ENCODE results near the gene RCAN2. TPM values are rescaled to one million over a fixed set of nuclear protein-coding genes. Genes with fewer than 3 reads are reported as not detected.

The RCAN2 gene
- total and polyA plus RNA-seq, 9 of the 15 experiments (the other 6 are each of a cell fraction or from before 2014, with no cell fraction given): 0.04 TPM; not detected in 8

DNA sequence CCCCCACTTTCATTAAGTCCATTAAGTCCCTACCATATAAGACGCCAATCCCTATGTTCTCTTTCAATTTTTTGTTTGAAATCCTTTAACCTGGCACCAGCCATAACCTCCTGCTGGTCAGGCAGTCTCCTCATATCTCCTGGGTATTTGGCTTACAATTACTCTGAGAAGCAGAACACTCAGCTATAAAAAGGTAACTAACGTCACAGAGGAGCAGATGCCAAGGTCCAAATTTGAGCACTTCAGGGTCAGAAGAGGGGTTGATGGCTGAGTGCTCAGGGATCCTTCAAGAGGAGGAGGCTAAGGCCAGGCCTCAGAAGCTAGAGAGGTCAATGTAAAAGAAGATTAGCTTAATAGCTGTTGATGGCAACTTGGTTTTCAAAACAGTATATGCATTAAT is 22.3 kb upstream of the RCAN2 start:
- H4K20me1 ChIP-seq (replicated peaks; ENCODE audit: control insufficient read depth, insufficient read depth, low read length): no peaks in the 10 kb centered on the region
- intact Hi-C loops (cut with micrococcal nuclease): no loop called here
- WGBS (ENCODE audit: insufficient coverage, low coverage, missing lambda C conversion rate): 0% methylated on average over 2 of the region's 2 CpGs
- FAIRE-seq: no peak
- H3K27ac ChIP-seq (ENCODE audit: extremely low read depth, low read depth, low read length): no peak overlapping the region
- H3K4me1 ChIP-seq (replicated peaks in 1 of 2; ENCODE audit: control insufficient read depth in 2 of 2, insufficient read depth in 2 of 2, low read length in 2 of 2): no peaks in the 10 kb centered on the region
- no peak overlapping the region for H3K4me2 ChIP-seq (ENCODE audit: insufficient read depth, low read length)
- TF ChIP-seq ZMIZ1 (IDR thresholded peaks at IDR 0.05; ENCODE audit: low read depth in 2 of 2, low read length in 2 of 2) (no peak), ZKSCAN1 (IDR thresholded peaks at IDR 0.05; ENCODE audit: low read depth, low read length) (no peak), TRIM28 (IDR thresholded peaks at IDR 0.05) (no peak), KLF10 (CRISPR knock-in tag; IDR thresholded peaks at IDR 0.05) (no peak), RBM25 (IDR thresholded peaks at IDR 0.05; ENCODE audit: low read depth, low read length, severe bottlenecking) (no peak), YY1 (IDR thresholded peaks at IDR 0.05; ENCODE audit: borderline replicate concordance in 1 of 3, control insufficient read depth in 1 of 3, extremely low read depth in 1 of 3, insufficient read depth in 3 of 3, insufficient read length in 1 of 3, insufficient replicate concordance in 2 of 3, low read depth in 1 of 3, low read length in 2 of 3) (no peak)
- ATAC-seq: no peak; the same call in 2 of the 3 replicates
- BruUV-seq (replicated peaks): no TSS peak
- no peaks in the 10 kb centered on the region for H3K9me3 ChIP-seq (replicated peaks; ENCODE audit: control insufficient read depth, insufficient read depth, low read depth, low read length)
- POLR2A ChIA-PET: no interaction called here
- no peak for DNase-seq (ENCODE audit: extremely low read depth in 1 of 4, low spot score in 3 of 4)
- in situ Hi-C loops (cut with MboI): no loop called here
- no peaks in the 10 kb centered on the region for H3K27me3 ChIP-seq (ENCODE audit: control insufficient read depth in 2 of 2, insufficient read depth in 2 of 2, low read length in 2 of 2)
- no peaks in the 10 kb centered on the region for H3K9me1 ChIP-seq (ENCODE audit: control insufficient read depth, insufficient read depth, low read length)
- no peaks in the 10 kb centered on the region for H3K36me3 ChIP-seq (ENCODE audit: control insufficient read depth, insufficient read depth, low read length)
- H3K79me2 ChIP-seq (ENCODE audit: control insufficient read depth, insufficient read depth, low read length): no peaks in the 10 kb centered on the region
- H3K4me3 ChIP-seq: no peak overlapping the region
- H3K9ac ChIP-seq (ENCODE audit: insufficient read depth in 1 of 2, low read depth in 2 of 2, low read length in 2 of 2): no peak overlapping the region
- no peak overlapping the region for H2AFZ ChIP-seq (ENCODE audit: low read depth, low read length)
- CTCF ChIA-PET (ENCODE audit: low intra/inter-chr PET ratio): no interaction called here

Measured in K562 (cell line).